ENCODE measurements around the gene LYPD5.
"Not testable (repeated sequence)": the region's sequence is repeated elsewhere in the genome, so short reads cannot be mapped to it uniquely, and the experiment has no call there.

LYPD5 gene

GRCh38 chr19:43779820-43780219 lies 22.4 kb downstream of the LYPD5 start:
- CTCF ChIA-PET = interaction anchor here (0.6 to 1.8 kb wide), 3 partner anchors 34 to 513 kb away, joined by 4 to 7 read pairs (median 5); no protein-coding TSS in a partner anchor
- peak; percentile 41 for TF ChIP-seq CTCF (conservative IDR thresholded peaks at IDR 0.05; ENCODE audit: low read depth)
- POLR2A ChIA-PET (ENCODE audit: low non-redundant PET) = interaction anchor here (1.0 kb wide), 2 partner anchors 10 to 27 kb away, joined by 3 to 4 read pairs; no protein-coding TSS in a partner anchor
- DNase-seq (ENCODE audit: low spot score) = no peak
- H3K27ac ChIP-seq = peak overlapping the region; percentile 96

GRCh38 chr19:43779147-43779819 lies 23.0 kb downstream of the LYPD5 start:
- DNase-seq (ENCODE audit: low spot score) = no peak
- POLR2A ChIA-PET (ENCODE audit: low non-redundant PET) = interaction anchor here (1.0 kb wide), 1 partner anchor 9 kb away, joined by 4 read pairs; no protein-coding TSS in a partner anchor
- no peak for TF ChIP-seq CTCF (conservative IDR thresholded peaks at IDR 0.05; ENCODE audit: low read depth)
- CTCF ChIA-PET = interaction anchor here (0.6 to 2.0 kb wide), 7 partner anchors 9 to 512 kb away, joined by 3 to 7 read pairs (median 5); partner anchors contain the start of gene SMG9
- peak overlapping the region; percentile 96 for H3K27ac ChIP-seq

- CTCF ChIA-PET = interaction anchor here (0.6 to 2.0 kb wide), 4 partner anchors 10 to 33 kb away, joined by 3 to 7 read pairs (median 6); partner anchors contain the start of gene SMG9
- POLR2A ChIA-PET (ENCODE audit: low non-redundant PET) = no interaction called here
- peak overlapping the region; percentile 96 for H3K27ac ChIP-seq
- no peak for DNase-seq (ENCODE audit: low spot score)
- no peak for TF ChIP-seq CTCF (conservative IDR thresholded peaks at IDR 0.05; ENCODE audit: low read depth)
These were observed 23.6 kb downstream of the LYPD5 start for GRCh38 chr19:43778651-43779050.

- POLR2A ChIA-PET (ENCODE audit: low non-redundant PET) = interaction anchor here (0.6 kb wide), 1 partner anchor 12 kb away, joined by 4 read pairs; no protein-coding TSS in a partner anchor
- DNase-seq (ENCODE audit: low spot score) = no peak
- no peak for TF ChIP-seq CTCF (conservative IDR thresholded peaks at IDR 0.05; ENCODE audit: low read depth)
- CTCF ChIA-PET = interaction anchor here (0.5 to 2.0 kb wide), 3 partner anchors 9 to 32 kb away, joined by 3 to 7 read pairs (median 7); no protein-coding TSS in a partner anchor
- H3K27ac ChIP-seq = peak overlapping the region; percentile 96
These were observed 25.0 kb downstream of the LYPD5 start for GRCh38 chr19:43777163-43777695.

- no peak for TF ChIP-seq CTCF (conservative IDR thresholded peaks at IDR 0.05; ENCODE audit: low read depth)
- CTCF ChIA-PET = interaction anchor here (1.9 kb wide), 1 partner anchor 10 kb away, joined by 7 read pairs; no protein-coding TSS in a partner anchor
- POLR2A ChIA-PET (ENCODE audit: low non-redundant PET) = no interaction called here
- peak overlapping the region; percentile 96 for H3K27ac ChIP-seq
- no peak for DNase-seq (ENCODE audit: low spot score)
These were observed 26.0 kb downstream of the LYPD5 start for GRCh38 chr19:43776286-43776685.

GRCh38 chr19:43775299-43775890 lies 26.9 kb downstream of the LYPD5 start:
- no peak for TF ChIP-seq CTCF (conservative IDR thresholded peaks at IDR 0.05; ENCODE audit: low read depth)
- ChIA-PET CTCF (interaction anchor here (1.9 kb wide), 1 partner anchor 9 kb away, joined by 7 read pairs; no protein-coding TSS in a partner anchor), POLR2A (ENCODE audit: low non-redundant PET) (no interaction called here)
- DNase-seq (ENCODE audit: low spot score) = no peak
- H3K27ac ChIP-seq = peak overlapping the region; percentile 96

GRCh38 chr19:43774940-43775258 lies 27.3 kb downstream of the LYPD5 start:
- POLR2A ChIA-PET (ENCODE audit: low non-redundant PET); CTCF ChIA-PET; DNase-seq (ENCODE audit: low spot score): not testable (repeated sequence)
- H3K27ac ChIP-seq = peak overlapping the region; percentile 20; the same call in 1 of the 2 replicates

All from RWPE1 (cell line).